Esophagus squamous epithelium (tissue), 4 donors: Measurements from ENCODE around the gene RHBDD1.

Experiments used
- CTCF ChIP-seq, 6 experiments: fragments of 450-650 bp in 4 of 6; fragments of 200-600 bp in 2 of 6; sonication (generic) in 2 of 6; IDR thresholded peaks; one replicate each; pipeline ENCODE4 v1.5.1; 2016 to 2019; ENCODE audit warnings: antibody characterized with exemption in 6 of 6, mild to moderate bottlenecking in 4 of 6, moderate library complexity in 4 of 6
- POLR2A ChIP-seq, 4 donors: fragments of 450-650 bp; IDR thresholded peaks; one replicate each; pipeline ENCODE4 v1.6.1; 2017; ENCODE audit warnings: antibody characterized with exemption in 4 of 4, mild to moderate bottlenecking in 4 of 4, moderate library complexity in 3 of 4

GRCh38 chr2:226788064-226788463, 47.8 kb upstream of the RHBDD1 start:
- TF ChIP-seq CTCF (IDR thresholded peaks at IDR 0.05) (no peak), POLR2A (IDR thresholded peaks at IDR 0.05) (no peak)
